ENCODE data around the gene UBE2G2.

Gene UBE2G2

GRCh38 chr21:44815225-44815624 is 13.6 kb upstream of the UBE2G2 start:
- DNase-seq (ENCODE audit: low read depth), result no peak

GRCh38 chr21:44814498-44815023 is 12.9 kb upstream of the UBE2G2 start:
- DNase-seq (ENCODE audit: low read depth), result no peak

GRCh38 chr21:44813727-44814126 is 12.1 kb upstream of the UBE2G2 start:
- DNase-seq (ENCODE audit: low read depth), result no peak

- DNase-seq (ENCODE audit: low read depth), result no peak
Observed at GRCh38 chr21:44813149-44813548, 11.5 kb upstream of the UBE2G2 start.

GRCh38 chr21:44812640-44813039 is 11.0 kb upstream of the UBE2G2 start:
- DNase-seq (ENCODE audit: low read depth), result no peak

- DNase-seq (ENCODE audit: low read depth), result no peak
Observed at GRCh38 chr21:44810779-44811178, 9.2 kb upstream of the UBE2G2 start.

GRCh38 chr21:44805859-44806258 is 4.2 kb upstream of the UBE2G2 start:
- DNase-seq (ENCODE audit: low read depth), result no peak

- no peak for DNase-seq (ENCODE audit: low read depth)
Observed at GRCh38 chr21:44805226-44805625, 3.6 kb upstream of the UBE2G2 start.

GRCh38 chr21:44804762-44805161 is 3.1 kb upstream of the UBE2G2 start:
- DNase-seq (ENCODE audit: low read depth), result no peak

GRCh38 chr21:44803651-44804050 is 2.0 kb upstream of the UBE2G2 start:
- no peak for DNase-seq (ENCODE audit: low read depth)

GRCh38 chr21:44802396-44803153 is 955 bp upstream of the UBE2G2 start:
- no peak for DNase-seq (ENCODE audit: low read depth)

GRCh38 chr21:44800971-44801467 is 601 bp downstream of the UBE2G2 start:
- DNase-seq (ENCODE audit: low read depth), result no peak

GRCh38 chr21:44800103-44800502 is 1.5 kb downstream of the UBE2G2 start:
- DNase-seq (ENCODE audit: low read depth), result no peak

GRCh38 chr21:44799646-44800045 is 2.0 kb downstream of the UBE2G2 start:
- no peak for DNase-seq (ENCODE audit: low read depth)

- no peak for DNase-seq (ENCODE audit: low read depth)
Observed at GRCh38 chr21:44797775-44798174, 3.8 kb downstream of the UBE2G2 start.

- no peak for DNase-seq (ENCODE audit: low read depth)
Observed at GRCh38 chr21:44795342-44795741, 6.3 kb downstream of the UBE2G2 start.

- DNase-seq (ENCODE audit: low read depth), result no peak
Observed at GRCh38 chr21:44793592-44794374, 7.8 kb downstream of the UBE2G2 start.

GRCh38 chr21:44792702-44793591 is 8.7 kb downstream of the UBE2G2 start:
- peak; percentile 36 for DNase-seq (ENCODE audit: low read depth)

GRCh38 chr21:44791993-44792392 is 9.6 kb downstream of the UBE2G2 start:
- no peak for DNase-seq (ENCODE audit: low read depth)

GRCh38 chr21:44791246-44791645 is 10.4 kb downstream of the UBE2G2 start:
- DNase-seq (ENCODE audit: low read depth), result no peak

- DNase-seq (ENCODE audit: low read depth), result no peak
Observed at GRCh38 chr21:44790368-44790767, 11.3 kb downstream of the UBE2G2 start.

GRCh38 chr21:44789880-44790279 is 11.7 kb downstream of the UBE2G2 start:
- DNase-seq (ENCODE audit: low read depth), result no peak

Data from activated T-cell treated with anti-CD3 and anti-CD28 coated beads for 1 hour (primary cell).